Measurements from ENCODE around the gene SYN1.

SYN1 gene

GRCh38 chrX:47597222-47597621 lies 22.4 kb downstream of the SYN1 start:
- DNase-seq (ENCODE audit: low read depth in 2 of 3, low spot score in 1 of 3) = no peak

- no peak for DNase-seq (ENCODE audit: low read depth in 2 of 3, low spot score in 1 of 3)
These were observed 23.4 kb downstream of the SYN1 start for GRCh38 chrX:47596256-47596655.

- no peak for DNase-seq (ENCODE audit: low read depth in 2 of 3, low spot score in 1 of 3)
These were observed 23.9 kb downstream of the SYN1 start for GRCh38 chrX:47595716-47596251.

GRCh38 chrX:47593522-47593921 lies 26.1 kb downstream of the SYN1 start:
- DNase-seq (ENCODE audit: low read depth in 2 of 3, low spot score in 1 of 3) = no peak

- no peak for DNase-seq (ENCODE audit: low read depth in 2 of 3, low spot score in 1 of 3)
These were observed 28.7 kb downstream of the SYN1 start for GRCh38 chrX:47590984-47591383.

- DNase-seq (ENCODE audit: low read depth in 2 of 3, low spot score in 1 of 3) = no peak
These were observed 31.5 kb downstream of the SYN1 start for GRCh38 chrX:47587906-47588735.

GRCh38 chrX:47587091-47587891 lies 32.4 kb downstream of the SYN1 start:
- no peak for DNase-seq (ENCODE audit: low read depth in 2 of 3, low spot score in 1 of 3)

- no peak for DNase-seq (ENCODE audit: low read depth in 2 of 3, low spot score in 1 of 3)
These were observed 33.4 kb downstream of the SYN1 start for GRCh38 chrX:47586043-47586787.

GRCh38 chrX:47585273-47585672 lies 34.4 kb downstream of the SYN1 start:
- DNase-seq (ENCODE audit: low read depth in 2 of 3, low spot score in 1 of 3) = no peak

- DNase-seq (ENCODE audit: low read depth in 2 of 3, low spot score in 1 of 3) = no peak
These were observed 34.9 kb downstream of the SYN1 start for GRCh38 chrX:47584714-47585113.

GRCh38 chrX:47583240-47583861 lies 36.3 kb downstream of the SYN1 start:
- DNase-seq (ENCODE audit: low read depth in 2 of 3, low spot score in 1 of 3) = no peak

GRCh38 chrX:47581731-47582647 lies 37.7 kb downstream of the SYN1 start, which contains the start of gene TIMP1:
TIMP1 (plus strand) TSS chrX:47582436; CDS start chrX:47583416, 980 bp downstream.
- peak; percentile 72 to 77 (median 76) for DNase-seq (ENCODE audit: low read depth in 2 of 3, low spot score in 1 of 3)

- DNase-seq (ENCODE audit: low read depth in 2 of 3, low spot score in 1 of 3) = peak in 1 of 3 donors; percentile 23
These were observed 40.1 kb downstream of the SYN1 start for GRCh38 chrX:47579537-47579936.

- DNase-seq (ENCODE audit: low read depth in 2 of 3, low spot score in 1 of 3) = no peak
These were observed 41.0 kb downstream of the SYN1 start for GRCh38 chrX:47578692-47579091.

- no peak for DNase-seq (ENCODE audit: low read depth in 2 of 3, low spot score in 1 of 3)
These were observed 41.8 kb downstream of the SYN1 start for GRCh38 chrX:47577901-47578300.

GRCh38 chrX:47577424-47577823 lies 42.2 kb downstream of the SYN1 start:
- DNase-seq (ENCODE audit: low read depth in 2 of 3, low spot score in 1 of 3) = no peak

- DNase-seq (ENCODE audit: low read depth in 2 of 3, low spot score in 1 of 3) = no peak
These were observed 43.4 kb downstream of the SYN1 start for GRCh38 chrX:47576021-47576898.

- DNase-seq (ENCODE audit: low read depth in 2 of 3, low spot score in 1 of 3) = no peak
These were observed 44.9 kb downstream of the SYN1 start for GRCh38 chrX:47574547-47575301.

Data from stimulated activated CD4-positive, alpha-beta T cell treated with anti-CD3 and anti-CD28 coated beads, Interleukin-12 subunit alpha, Interleukin-12 subunit beta, amount 100 ng/mL, for 48 hours (primary cell).